Daoy (cell line): ENCODE results near the gene TMEM127. TPM values are rescaled to one million over a fixed set of nuclear protein-coding genes. Genes with fewer than 3 reads are reported as not detected.
"Not testable (repeated sequence)": the region's sequence is repeated elsewhere in the genome, so short reads cannot be mapped to it uniquely, and the experiment has no call there.

Experiments used
- DNase-seq: peaks from one replicate; pipeline ENCODE4 v3.0.0-alpha.2; 2015; ENCODE audit warnings: low read depth
- total RNA-seq: library from RNA; depleted of rRNA; stranded (reverse); fragments of >200 nt; shearing (Covaris generic); gene quantifications from 2 replicates; pipeline ENCODE4 v1.2.3, GENCODE V29; 2014

The TMEM127 gene
- total RNA-seq, 1 experiment from 2014 or later, result 19.1 TPM

GRCh38 chr2:96264086-96264485 lies 1.7 kb downstream of the TMEM127 start:
- DNase-seq, result no peak

GRCh38 chr2:96262306-96262705 lies 3.5 kb downstream of the TMEM127 start:
- no peak for DNase-seq

GRCh38 chr2:96261328-96262003 lies 4.3 kb downstream of the TMEM127 start:
- no peak for DNase-seq

- DNase-seq, result peak; percentile 89
These were observed 5.2 kb downstream of the TMEM127 start for GRCh38 chr2:96260387-96261260.

- DNase-seq, result no peak
These were observed 6.3 kb downstream of the TMEM127 start for GRCh38 chr2:96259497-96259921.

- no peak for DNase-seq
These were observed 7.4 kb downstream of the TMEM127 start for GRCh38 chr2:96258166-96259022.

GRCh38 chr2:96257744-96258143 lies 8.1 kb downstream of the TMEM127 start:
- not testable (repeated sequence) for DNase-seq

GRCh38 chr2:96256611-96257113 lies 9.1 kb downstream of the TMEM127 start:
- no peak for DNase-seq

- DNase-seq, result no peak
These were observed 11.2 kb downstream of the TMEM127 start for GRCh38 chr2:96254571-96254970.

- no peak for DNase-seq
These were observed 12.8 kb downstream of the TMEM127 start for GRCh38 chr2:96253006-96253405.

- DNase-seq, result no peak
These were observed 13.3 kb downstream of the TMEM127 start for GRCh38 chr2:96252526-96252925.

- peak; percentile 91 for DNase-seq
These were observed 14.0 kb downstream of the TMEM127 start for GRCh38 chr2:96251721-96252292.

- no peak for DNase-seq
These were observed 15.6 kb downstream of the TMEM127 start for GRCh38 chr2:96250188-96250587.

GRCh38 chr2:96249654-96250053 lies 16.1 kb downstream of the TMEM127 start:
- no peak for DNase-seq

GRCh38 chr2:96248624-96249023 lies 17.2 kb downstream of the TMEM127 start:
- no peak for DNase-seq

GRCh38 chr2:96247896-96248295 lies 17.9 kb downstream of the TMEM127 start:
- DNase-seq, result no peak

- no peak for DNase-seq
These were observed 18.8 kb downstream of the TMEM127 start for GRCh38 chr2:96247009-96247408.

GRCh38 chr2:96245609-96246390 lies 20.0 kb downstream of the TMEM127 start:
- peak; percentile 11 for DNase-seq

GRCh38 chr2:96243843-96244242 lies 22.0 kb downstream of the TMEM127 start:
- no peak for DNase-seq

GRCh38 chr2:96241900-96242611 lies 23.7 kb downstream of the TMEM127 start:
- peak; percentile 70 for DNase-seq
